HS-27A (cell line): Measurements from ENCODE around the gene MEIOC.

Experiments
- DNase-seq: peaks from one replicate; pipeline ENCODE4 v3.0.0-alpha.2; 2012; ENCODE audit warnings: low read depth, missing footprints

MEIOC gene

GRCh38 chr17:44708401-44709263 lies 52.4 kb downstream of the MEIOC start, which contains the start of gene DBF4B:
TSS of gene DBF4B (plus strand) at chr17:44708665. CDS start at chr17:44708821, 156 bp downstream.
- peak; percentile 67 for DNase-seq

GRCh38 chr17:44719444-44719843 lies 63.2 kb downstream of the MEIOC start:
- no peak for DNase-seq

- no peak for DNase-seq
Observed at GRCh38 chr17:44722254-44722653, 66.0 kb downstream of the MEIOC start.
